Smooth muscle cell (in vitro differentiated cells): ENCODE data around the gene FUT3. TPM values are rescaled to one million over a fixed set of nuclear protein-coding genes. Genes with fewer than 3 reads are reported as not detected.

Experiments
- DNase-seq: peaks from one replicate; lab custom pipeline; 2025; ENCODE audit not compliant: unreplicated experiment; lab: John Stamatoyannopoulos, UW
- H2AFZ ChIP-seq: fragments of 200-600 bp; sonication (generic); 2 replicates; pipeline ENCODE4 v1.6.0; 2016; ENCODE audit warnings: antibody characterized with exemption, low read depth, mild to moderate bottlenecking
- H3F3A ChIP-seq: fragments of 200-600 bp; sonication (generic); 2 replicates; pipeline ENCODE4 v1.6.0; 2017; ENCODE audit warnings: antibody characterized with exemption, low read depth
- H3K27ac ChIP-seq: fragments of 200-600 bp; sonication (generic); 2 replicates; pipeline ENCODE4 v1.5.1; 2016; ENCODE audit warnings: low read depth, mild to moderate bottlenecking
- H3K27me3 ChIP-seq: fragments of 200-600 bp; sonication (generic); 2 replicates; pipeline ENCODE4 v1.6.1; 2016; ENCODE audit warnings: low read depth, mild to moderate bottlenecking
- H3K36me3 ChIP-seq: fragments of 200-600 bp; sonication (generic); 2 replicates; pipeline ENCODE4 v1.5.1; 2016; ENCODE audit warnings: low read depth
- H3K4me1 ChIP-seq: fragments of 200-600 bp; sonication (generic); 2 replicates; pipeline ENCODE4 v1.5.1; 2016; ENCODE audit warnings: low read depth
- H3K4me2 ChIP-seq: fragments of 200-600 bp; sonication (generic); 2 replicates; pipeline ENCODE4 v1.6.0; 2016; ENCODE audit warnings: mild to moderate bottlenecking
- H3K4me3 ChIP-seq: fragments of 200-600 bp; sonication (generic); 2 replicates; pipeline ENCODE4 v1.5.1; 2016; ENCODE audit warnings: mild to moderate bottlenecking
- H3K79me2 ChIP-seq: fragments of 200-600 bp; sonication (generic); 2 replicates; pipeline ENCODE4 v1.6.0; 2016; ENCODE audit warnings: low read depth, mild to moderate bottlenecking
- H3K9ac ChIP-seq: fragments of 200-600 bp; sonication (generic); 2 replicates; pipeline ENCODE4 v1.6.0; 2016; ENCODE audit warnings: low read depth
- H3K9me3 ChIP-seq: fragments of 200-600 bp; sonication (generic); replicated peaks from 2 replicates; pipeline ENCODE4 v1.5.1; 2016; ENCODE audit warnings: low read depth
- H4K20me1 ChIP-seq: fragments of 200-600 bp; sonication (generic); 2 replicates; pipeline ENCODE4 v1.6.0; 2016; ENCODE audit warnings: low read depth
- CTCF ChIP-seq: fragments of 200-600 bp; sonication (generic); IDR thresholded peaks from 2 replicates; pipeline ENCODE4 v1.5.1; 2017; ENCODE audit warnings: borderline replicate concordance, mild to moderate bottlenecking, antibody characterized with exemption; ENCODE audit not compliant: insufficient read depth, poor library complexity, severe bottlenecking
- WGBS: methylation state at CpG from one replicate; pipeline ENCODE4 v1.1.7; 2016; ENCODE audit warnings: low lambda C conversion rate; 5-methylcytosine and 5-hydroxymethylcytosine counted together
- polyA plus RNA-seq: library from polyadenylated mRNA; unstranded; fragments of >200 nt; fragmentation: Nextera tagmentation; extraction: Ambion mirVana; gene quantifications from 2 replicates; pipeline ENCODE4 v1.2.1, GENCODE V29; 2016
- total RNA-seq: library from RNA; depleted of rRNA; stranded (reverse); fragments of >200 nt; gene quantifications from 2 replicates; pipeline ENCODE4 v1.2.3, GENCODE V29; 2014

The FUT3 gene
- total and polyA plus RNA-seq, 2 experiments from 2014 or later: 0.24 to 0.58 TPM

- no peaks in the 10 kb centered on the region for H3K9me3 ChIP-seq
- no peak overlapping the region for H3K4me3 ChIP-seq
- no peak overlapping the region for H3K27ac ChIP-seq
- no peak overlapping the region for H3K9ac ChIP-seq
- peaks cover 37% of the 10 kb centered on the region for H3K79me2 ChIP-seq
- no peak overlapping the region for H2AFZ ChIP-seq
- 95% methylated on average over 30 of the region's 30 CpGs for WGBS
- H3K4me1 ChIP-seq: no peaks in the 10 kb centered on the region
- peaks cover 82% of the 10 kb centered on the region for H4K20me1 ChIP-seq
- no peaks in the 10 kb centered on the region for H3K36me3 ChIP-seq
- no peak overlapping the region for H3K4me2 ChIP-seq
- H3F3A ChIP-seq: no peaks in the 10 kb centered on the region
- DNase-seq: no peak
- TF ChIP-seq CTCF: no peak
- H3K27me3 ChIP-seq: no peaks in the 10 kb centered on the region
These were observed 46.1 kb upstream of the FUT3 start for GRCh38 chr19:5897189-5897969.

DNA sequence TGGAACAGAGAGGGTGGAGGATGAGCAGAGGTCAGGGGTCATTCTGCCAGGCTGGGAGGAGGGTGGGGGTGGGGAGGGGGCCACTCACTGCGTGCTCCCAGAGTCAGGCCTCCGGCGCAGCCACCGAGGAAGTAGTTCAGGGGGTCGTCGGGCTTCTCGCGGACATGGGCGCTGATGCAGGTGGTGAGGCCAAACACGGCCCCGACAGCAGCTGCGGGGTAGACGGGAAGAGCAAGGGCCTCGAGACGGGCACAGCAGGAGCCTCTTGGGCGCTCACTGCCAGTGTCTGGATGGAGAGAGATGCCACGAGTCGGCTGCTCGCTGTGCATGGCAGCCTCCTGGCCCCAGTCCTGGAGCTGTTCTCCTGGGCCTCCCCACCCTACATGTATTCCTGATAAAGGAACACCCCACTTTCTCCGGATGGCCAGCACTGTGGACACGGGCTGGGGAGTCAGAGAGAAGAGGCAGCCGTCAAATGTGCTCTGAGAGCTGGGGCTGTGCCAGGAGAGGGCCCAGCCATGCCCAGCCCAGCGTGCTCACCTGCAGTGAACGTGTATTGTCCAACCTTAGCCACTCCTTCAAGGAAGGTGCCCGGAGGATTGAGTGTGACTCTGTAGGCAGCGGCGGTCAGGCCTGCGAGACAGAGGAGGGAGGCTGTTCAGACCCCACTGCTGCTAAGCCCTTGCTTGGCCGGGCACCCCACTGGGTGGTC is 45.3 kb upstream of the FUT3 start:
- DNase-seq: no peak
- Histone ChIP-seq H2AFZ (no peak overlapping the region), H4K20me1 (peaks cover 74% of the 10 kb centered on the region), H3K36me3 (no peaks in the 10 kb centered on the region), H3K9me3 (no peaks in the 10 kb centered on the region), H3K9ac (no peak overlapping the region), H3K27me3 (no peaks in the 10 kb centered on the region), H3K27ac (no peak overlapping the region), H3K4me3 (no peak overlapping the region), H3K79me2 (peaks cover 28% of the 10 kb centered on the region), H3F3A (no peaks in the 10 kb centered on the region), H3K4me1 (no peaks in the 10 kb centered on the region), H3K4me2 (no peak overlapping the region)
- 96% methylated on average over 29 of the region's 29 CpGs for WGBS
- TF ChIP-seq CTCF: no peak

DNA sequence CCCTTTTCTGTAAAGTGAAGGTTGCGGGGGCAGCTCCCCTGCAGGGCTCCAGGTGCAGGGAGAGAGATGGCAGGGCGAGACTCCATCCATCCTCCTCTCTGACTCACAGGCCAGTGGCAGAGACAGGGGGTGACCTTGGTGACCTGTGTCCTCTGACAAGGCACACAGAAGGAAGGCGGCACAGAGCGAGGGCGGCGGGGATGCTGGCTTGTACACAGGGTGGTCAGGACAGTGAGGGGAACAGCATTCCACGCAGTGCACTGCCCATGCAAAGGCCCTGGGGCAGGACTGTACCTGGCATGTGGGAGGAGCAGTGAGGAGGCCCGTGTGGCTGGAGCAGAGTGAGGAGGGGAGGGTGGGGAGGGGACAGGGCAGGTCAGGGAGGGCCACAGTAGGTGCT is 44.6 kb upstream of the FUT3 start:
- WGBS: 95% methylated on average over 8 of the region's 8 CpGs
- H4K20me1 ChIP-seq: peaks cover 68% of the 10 kb centered on the region
- TF ChIP-seq CTCF: no peak
- no peak overlapping the region for H3K9ac ChIP-seq
- H3F3A ChIP-seq: no peaks in the 10 kb centered on the region
- H3K27ac ChIP-seq: no peak overlapping the region
- H3K9me3 ChIP-seq: no peaks in the 10 kb centered on the region
- H3K36me3 ChIP-seq: no peaks in the 10 kb centered on the region
- no peak overlapping the region for H3K4me3 ChIP-seq
- peaks cover 22% of the 10 kb centered on the region for H3K79me2 ChIP-seq
- DNase-seq: no peak
- no peak overlapping the region for H3K4me2 ChIP-seq
- H3K27me3 ChIP-seq: no peaks in the 10 kb centered on the region
- no peaks in the 10 kb centered on the region for H3K4me1 ChIP-seq
- H2AFZ ChIP-seq: no peak overlapping the region
